Bone marrow (tissue), 2 donors: ENCODE data around the gene USP28.

Source experiments
- DNase-seq, 2 donors: peaks; one replicate each; lab custom pipeline; 2025; lab: John Stamatoyannopoulos, UW

The USP28 gene

DNA sequence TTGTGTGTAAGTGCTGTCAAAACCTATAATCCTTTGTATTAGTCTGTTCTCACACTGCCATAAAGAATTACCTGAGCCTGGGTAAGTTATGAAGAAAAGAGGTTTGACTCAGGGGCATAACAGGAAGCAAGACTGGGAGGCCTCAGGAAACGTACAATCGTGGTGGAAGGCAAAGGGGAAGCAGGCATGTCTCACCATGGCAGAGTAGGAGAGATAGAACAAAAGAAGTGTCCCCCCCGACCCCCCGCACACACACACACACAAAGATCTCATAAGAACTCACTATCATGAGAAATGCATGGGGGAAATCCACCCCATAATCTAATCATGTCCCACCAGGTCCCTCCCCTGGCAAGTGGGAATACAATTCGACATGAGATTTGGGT is 2.3 kb upstream of the USP28 start:
- DNase-seq = peak in 1 of 2 donors; percentile 46

DNA sequence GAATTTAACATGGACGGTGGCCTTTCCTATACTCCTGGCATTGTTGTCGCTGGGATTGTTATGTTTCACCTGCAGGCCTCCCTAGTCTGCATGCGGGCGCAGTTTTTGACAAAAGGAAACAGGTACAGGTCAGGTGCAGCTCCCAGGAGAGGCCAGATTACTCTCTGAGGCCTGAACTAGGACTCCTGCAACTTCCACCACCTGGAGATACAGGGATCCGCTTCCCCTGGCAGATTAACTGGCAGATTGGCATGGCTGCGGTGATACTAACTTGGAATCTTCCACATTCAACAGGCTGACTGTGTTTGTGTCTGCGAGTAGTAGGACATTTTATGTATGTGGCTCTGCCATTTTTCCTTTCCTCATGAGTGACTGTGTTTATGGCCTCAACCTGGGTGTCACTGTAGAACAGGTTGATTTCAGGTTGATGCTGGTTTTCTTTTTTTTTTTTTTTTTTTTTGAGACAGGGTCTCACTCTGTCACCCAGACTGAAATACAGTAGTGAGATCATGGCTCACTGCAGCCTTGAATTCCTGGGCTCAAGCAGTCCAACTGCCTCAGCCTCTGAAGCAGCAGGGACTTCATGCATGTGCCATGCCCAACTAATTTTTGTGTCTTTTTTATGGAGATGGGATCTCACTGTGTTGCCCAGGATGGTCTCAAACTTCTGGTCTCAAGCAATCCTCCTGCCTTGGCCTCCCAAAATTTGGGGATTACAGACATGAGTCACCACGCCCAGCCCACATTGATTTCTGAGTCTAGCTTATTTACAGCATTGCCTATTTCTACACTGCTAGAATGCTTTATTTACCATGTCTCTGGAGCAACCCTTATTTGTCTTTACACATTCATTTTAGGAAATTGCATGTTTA is 1.7 kb upstream of the USP28 start:
- no peak for DNase-seq

DNA sequence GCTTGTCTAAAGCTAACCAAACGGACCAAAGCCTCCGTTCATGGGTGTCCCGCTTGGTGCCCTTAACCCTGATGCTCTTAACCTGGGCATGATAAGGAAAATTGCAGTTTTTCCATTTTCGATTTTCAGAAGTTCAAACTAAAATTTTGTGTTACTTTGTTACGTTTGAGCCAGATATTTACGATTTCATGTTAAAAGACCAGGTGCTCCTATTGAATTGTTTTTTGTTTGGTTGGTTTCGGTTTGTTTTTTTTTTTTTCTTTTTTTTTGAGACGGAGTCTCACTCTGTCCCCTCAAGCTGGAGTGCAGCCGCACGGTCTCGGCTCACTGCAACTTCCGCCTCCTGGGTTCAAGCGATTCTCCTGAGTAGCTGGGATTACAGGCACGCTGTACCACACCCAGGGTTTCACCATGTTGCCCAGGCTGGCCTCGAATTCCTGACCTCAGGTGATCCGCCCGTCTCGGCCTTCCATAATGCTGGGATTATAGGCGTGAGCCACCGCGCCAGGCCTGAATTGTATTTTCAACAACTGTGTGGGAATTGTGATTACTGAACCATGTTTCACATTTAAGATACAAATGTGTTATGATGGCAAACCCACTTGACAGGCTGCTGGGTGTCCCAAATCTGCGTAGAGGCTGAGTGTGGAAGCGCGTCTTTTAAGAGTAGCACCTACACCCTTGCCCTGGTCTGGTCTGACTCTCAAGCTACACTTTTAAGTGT is 864 bp upstream of the USP28 start:
- no peak for DNase-seq

DNA sequence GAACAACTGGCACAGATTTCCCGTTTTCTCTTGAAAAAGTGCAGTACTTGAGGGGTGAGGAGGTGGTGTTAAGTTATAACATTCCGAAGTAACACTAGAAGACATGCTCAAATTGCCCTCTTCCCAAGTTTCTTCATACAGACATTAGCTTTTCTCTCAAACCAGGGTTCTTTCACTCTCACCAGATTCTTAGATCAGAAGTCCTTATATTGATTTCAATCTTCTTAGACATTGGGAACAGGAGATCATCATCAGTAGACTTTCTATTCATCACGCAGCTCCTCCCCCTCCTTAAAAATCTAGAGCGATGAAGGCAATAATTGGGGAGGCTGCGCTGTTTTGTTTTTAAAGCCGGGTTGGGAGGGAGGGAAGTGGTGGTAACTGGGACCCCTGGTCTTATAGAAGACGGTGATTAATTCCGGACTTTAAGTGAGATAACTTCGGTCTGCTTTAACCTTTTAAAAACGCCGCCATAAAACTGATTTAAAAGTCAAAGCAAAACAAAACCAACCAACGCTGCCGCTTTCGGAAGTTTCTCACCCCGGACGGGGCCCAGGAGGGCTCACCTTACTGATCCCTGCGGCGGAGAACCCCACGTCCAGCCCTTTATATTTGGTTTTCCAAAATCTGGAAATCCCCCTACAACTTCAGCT is 665 bp downstream of the USP28 start:
- no peak for DNase-seq

- no peak for DNase-seq
Measured at GRCh38 chr11:113874096-113874495, 1.3 kb downstream of the USP28 start.

DNA sequence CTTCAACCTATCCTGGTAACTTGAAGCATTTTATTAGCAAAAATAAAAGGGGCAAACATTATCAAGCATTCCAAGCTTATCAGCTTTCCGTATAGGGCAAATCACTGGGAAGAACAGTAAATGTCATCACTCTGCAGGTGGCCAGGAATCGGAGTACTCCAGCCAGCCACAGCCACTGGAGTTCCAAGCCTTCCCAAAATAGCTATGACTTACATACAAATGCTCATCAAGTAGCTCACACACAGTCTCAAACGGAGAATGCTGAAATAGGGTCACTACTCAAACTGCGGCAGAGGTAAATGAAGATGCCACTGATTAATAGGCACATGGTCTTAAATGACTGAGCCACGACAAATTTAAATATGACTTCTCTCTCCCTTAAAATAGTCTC is 2.1 kb downstream of the USP28 start:
- no peak for DNase-seq

- no peak for DNase-seq
Measured at GRCh38 chr11:113871336-113871735, 4.0 kb downstream of the USP28 start.

GRCh38 chr11:113867843-113868503 is 7.4 kb downstream of the USP28 start:
- no peak for DNase-seq

DNA sequence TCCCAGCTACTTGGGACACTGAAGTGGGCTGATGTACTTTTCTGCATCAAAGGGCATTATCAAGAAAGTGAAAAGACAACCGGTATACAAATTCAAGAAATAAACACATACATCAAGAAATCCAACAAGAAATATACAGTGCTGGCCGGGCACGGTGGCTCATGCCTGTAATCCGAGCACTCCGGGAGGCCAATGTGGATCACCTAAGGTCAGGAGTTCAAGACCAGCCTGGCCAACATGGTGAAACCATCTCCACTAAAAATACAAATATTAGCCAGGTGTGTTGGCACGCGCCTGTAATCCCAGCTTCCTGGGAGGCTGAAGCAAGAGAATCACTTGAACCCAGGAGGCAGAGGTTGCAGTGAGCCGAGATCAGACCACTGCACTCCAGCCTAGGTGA is 9.5 kb downstream of the USP28 start:
- DNase-seq = no peak

- DNase-seq = no peak
Measured at GRCh38 chr11:113864410-113864809, 11.0 kb downstream of the USP28 start.

GRCh38 chr11:113862435-113862834 is 12.9 kb downstream of the USP28 start:
- DNase-seq = no peak

- no peak for DNase-seq
Measured at GRCh38 chr11:113859665-113860064, 15.7 kb downstream of the USP28 start.

GRCh38 chr11:113856966-113857759 is 18.2 kb downstream of the USP28 start:
- no peak for DNase-seq

DNA sequence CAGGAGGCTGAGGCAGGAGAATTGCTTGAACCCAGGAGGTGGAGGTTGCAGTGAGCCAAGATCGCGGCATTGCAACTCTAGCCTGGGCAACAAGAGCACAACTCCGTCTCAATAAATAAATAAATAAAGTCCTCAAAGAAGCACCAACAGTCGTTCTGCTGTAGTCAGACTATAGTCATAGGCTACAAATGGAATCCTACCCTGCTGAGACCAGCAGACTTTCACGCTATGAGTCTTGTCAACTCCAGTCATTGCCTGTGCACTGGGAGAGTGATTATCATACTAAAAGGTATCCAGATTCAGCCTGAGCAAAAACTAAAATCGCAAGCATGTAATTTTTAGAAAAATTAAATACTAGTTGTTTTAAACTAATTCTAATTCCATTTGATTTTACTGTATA is 19.6 kb downstream of the USP28 start:
- DNase-seq = no peak

- DNase-seq = no peak
Measured at GRCh38 chr11:113850188-113850587, 25.2 kb downstream of the USP28 start.

DNA sequence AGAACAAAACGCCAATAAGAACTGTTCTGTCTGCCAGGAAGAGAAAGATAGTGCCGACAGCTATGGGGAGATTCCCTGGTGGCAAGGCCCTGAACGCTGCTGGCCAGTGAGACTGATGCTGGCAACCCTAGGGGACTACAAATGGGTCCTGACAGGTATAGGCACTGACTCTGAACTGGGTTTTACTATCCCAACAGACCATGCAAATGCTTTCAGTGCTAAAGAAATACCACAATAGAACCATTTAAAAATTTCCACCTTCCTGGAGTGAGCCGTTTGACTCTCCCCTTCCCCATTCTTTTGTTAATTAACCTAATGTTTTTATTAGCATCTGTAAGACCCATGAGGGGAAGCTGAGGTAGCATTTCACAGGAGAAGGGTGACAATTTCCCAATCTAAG is 25.7 kb downstream of the USP28 start:
- no peak for DNase-seq

GRCh38 chr11:113847580-113847979 is 27.8 kb downstream of the USP28 start:
- DNase-seq = no peak

DNA sequence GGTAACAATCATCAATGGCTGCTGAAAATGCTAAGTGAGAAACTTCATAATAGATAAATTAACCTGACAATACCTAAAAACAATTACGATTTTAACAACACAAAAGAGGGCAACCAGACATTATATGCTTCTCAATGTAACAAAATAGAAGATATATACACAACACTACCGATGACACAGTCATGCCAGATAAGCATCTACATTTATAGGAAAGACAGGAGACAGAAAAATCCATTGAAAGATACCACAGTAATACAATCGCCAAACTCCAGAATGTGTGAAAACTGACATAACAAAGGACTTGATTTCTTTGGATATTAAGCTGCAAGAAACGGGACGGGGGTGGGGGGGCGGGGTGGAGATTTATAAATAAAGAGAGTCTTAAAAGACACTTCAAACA is 28.3 kb downstream of the USP28 start:
- DNase-seq = no peak

- DNase-seq = no peak
Measured at GRCh38 chr11:113841691-113842090, 33.7 kb downstream of the USP28 start.

GRCh38 chr11:113840932-113841664 is 34.3 kb downstream of the USP28 start:
- no peak for DNase-seq

DNA sequence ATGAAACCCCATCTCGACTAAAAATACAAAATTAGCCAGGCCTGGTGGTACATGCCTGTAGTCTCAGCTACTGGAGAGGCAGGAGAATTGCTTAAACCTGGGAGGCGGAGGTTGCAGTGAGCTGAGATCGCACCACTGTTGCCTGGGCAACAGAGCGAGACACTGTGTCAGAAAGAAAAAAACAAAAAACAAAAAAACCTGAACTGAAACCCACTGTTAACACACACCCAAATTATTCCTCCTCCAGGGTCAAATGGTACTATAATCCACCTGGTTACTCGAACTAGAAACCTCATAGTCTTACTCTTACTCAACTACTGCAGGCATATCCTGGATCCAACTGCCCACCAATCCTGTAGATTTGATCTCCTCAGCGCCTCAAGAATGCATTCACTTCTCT is 35.5 kb downstream of the USP28 start:
- no peak for DNase-seq
